Right hindlimb (tissue), 1 donor: ENCODE results near the gene MCOLN1.

Experiments used
- DNase-seq: peaks from one replicate; pipeline ENCODE4 v3.0.0-alpha.2; 2018

Gene MCOLN1

GRCh38 chr19:7578127-7578526, 55.7 kb downstream of the MCOLN1 start:
- no peak for DNase-seq

- no peak for DNase-seq
These were observed 56.8 kb downstream of the MCOLN1 start for GRCh38 chr19:7579182-7579581.

DNA sequence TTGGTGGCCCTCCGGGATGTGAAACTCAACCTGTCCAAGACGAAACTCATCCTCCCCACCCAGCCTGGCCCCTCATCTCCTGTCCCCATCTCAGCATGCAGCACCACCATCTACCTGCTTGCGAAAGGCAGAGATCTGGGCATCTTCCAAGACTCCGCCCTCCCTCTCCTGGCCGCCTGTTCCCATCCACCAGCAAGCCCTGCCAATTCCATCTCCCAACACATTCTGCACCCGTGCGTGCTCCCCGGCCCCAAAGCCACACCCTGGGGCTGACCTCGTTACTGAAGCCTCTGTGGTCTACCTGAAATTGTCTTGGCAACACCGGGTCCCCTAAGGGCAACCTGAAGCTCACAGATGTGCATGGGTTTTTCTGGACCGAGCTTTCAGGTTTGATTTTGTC, 60.0 kb downstream of the MCOLN1 start:
- DNase-seq: no peak
